ENCODE data around the gene EHMT1. TPM values are rescaled to one million over a fixed set of nuclear protein-coding genes. Genes with fewer than 3 reads are reported as not detected.

EHMT1 gene
- total RNA-seq, 4 donors from 2014 or later: 96.4 to 136 (median 118) TPM

DNA sequence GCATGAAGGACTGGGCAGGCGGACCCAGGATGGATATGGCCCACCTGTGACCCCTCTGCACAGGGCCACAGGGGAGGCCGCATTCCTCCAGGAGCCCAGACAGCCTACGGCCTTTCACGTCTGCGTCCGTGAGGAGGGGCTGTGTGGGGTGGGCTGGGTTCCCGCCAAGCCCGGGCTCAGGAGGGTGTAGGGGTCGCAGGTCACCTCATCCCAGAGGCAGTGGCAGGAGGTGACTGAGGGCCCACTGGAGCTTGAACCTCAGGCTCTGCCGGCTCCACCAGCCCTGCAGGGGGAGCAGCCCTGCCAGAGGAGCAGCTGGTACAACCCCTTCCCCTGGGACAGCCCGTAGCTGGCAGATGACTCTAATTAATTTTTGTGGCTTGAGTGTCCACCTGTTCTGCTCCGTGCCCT is 218.0 kb downstream of the EHMT1 start:
- DNase-seq (ENCODE audit: low spot score in 2 of 2): no peak
- no peaks in the 10 kb centered on the region for H3K27me3 ChIP-seq

DNA sequence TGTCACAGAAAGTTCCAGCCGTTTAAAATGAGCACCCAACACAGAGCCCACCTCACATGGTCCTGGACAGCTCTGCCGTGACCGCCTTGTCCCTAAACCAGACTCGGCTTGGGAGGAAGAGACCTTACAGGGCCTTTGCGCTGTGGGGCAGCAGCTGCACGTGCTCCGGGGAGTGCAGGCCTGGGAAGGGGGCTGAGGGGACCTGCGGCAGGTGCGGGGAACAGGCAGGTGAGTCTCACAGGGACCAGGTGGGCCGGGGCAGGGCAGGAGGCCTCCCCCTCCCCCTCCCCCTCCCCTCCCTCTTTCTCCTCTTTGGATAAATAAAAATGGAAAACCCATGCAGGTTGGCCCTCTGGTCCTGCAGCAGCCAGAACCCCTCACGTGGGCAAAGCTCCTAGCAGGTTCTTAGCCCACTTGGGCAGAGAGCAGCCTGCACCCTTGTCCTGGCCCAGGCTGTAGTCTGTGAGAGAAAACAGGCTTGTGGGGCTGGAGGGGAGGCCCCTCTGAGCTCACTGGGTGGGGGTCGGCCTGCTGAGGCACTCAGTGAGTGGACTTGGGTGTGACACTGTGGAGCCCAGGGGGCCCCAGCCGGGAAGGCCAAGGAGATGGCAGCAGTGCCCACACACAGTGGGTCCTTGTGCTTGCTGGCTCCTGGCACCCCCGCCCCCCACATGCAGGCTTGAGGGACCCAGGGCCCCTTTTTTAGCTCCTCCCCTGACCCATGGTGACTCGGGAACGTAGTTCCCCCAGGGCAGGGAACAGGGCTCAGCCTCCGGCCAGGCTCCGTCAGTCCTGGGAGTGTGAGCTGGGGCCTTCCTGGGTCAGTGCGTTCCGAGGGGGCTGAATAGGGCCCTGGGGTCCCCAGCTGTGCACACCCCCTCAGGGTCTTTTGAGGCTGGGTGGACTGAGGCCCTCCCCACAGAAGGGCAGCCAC is 218.8 kb downstream of the EHMT1 start:
- peaks cover 5 to 62% (median 28%) of the 10 kb centered on the region in 3 donors for H3K36me3 ChIP-seq
- H3K9me3 ChIP-seq: peaks cover 0 to 13% (median 0%) of the 10 kb centered on the region in 4 donors
- H3K27me3 ChIP-seq: no peaks in the 10 kb centered on the region
- no peak for DNase-seq (ENCODE audit: low spot score in 2 of 2)
- TF ChIP-seq POLR2A (IDR thresholded peaks at IDR 0.05) (no peak), EP300 (IDR thresholded peaks at IDR 0.05) (no peak)
- TF ChIP-seq, protein P1, sequence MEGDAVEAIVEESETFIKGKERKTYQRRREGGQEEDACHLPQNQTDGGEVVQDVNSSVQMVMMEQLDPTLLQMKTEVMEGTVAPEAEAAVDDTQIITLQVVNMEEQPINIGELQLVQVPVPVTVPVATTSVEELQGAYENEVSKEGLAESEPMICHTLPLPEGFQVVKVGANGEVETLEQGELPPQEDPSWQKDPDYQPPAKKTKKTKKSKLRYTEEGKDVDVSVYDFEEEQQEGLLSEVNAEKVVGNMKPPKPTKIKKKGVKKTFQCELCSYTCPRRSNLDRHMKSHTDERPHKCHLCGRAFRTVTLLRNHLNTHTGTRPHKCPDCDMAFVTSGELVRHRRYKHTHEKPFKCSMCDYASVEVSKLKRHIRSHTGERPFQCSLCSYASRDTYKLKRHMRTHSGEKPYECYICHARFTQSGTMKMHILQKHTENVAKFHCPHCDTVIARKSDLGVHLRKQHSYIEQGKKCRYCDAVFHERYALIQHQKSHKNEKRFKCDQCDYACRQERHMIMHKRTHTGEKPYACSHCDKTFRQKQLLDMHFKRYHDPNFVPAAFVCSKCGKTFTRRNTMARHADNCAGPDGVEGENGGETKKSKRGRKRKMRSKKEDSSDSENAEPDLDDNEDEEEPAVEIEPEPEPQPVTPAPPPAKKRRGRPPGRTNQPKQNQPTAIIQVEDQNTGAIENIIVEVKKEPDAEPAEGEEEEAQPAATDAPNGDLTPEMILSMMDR (IDR thresholded peaks at IDR 0.05): no peak
- WGBS, 2 donors: 83 to 92% methylated on average over 15 to 20 of the region's 20 CpGs
- H3K4me3 ChIP-seq: no peak overlapping the region
- no peaks in the 10 kb centered on the region for H3K4me1 ChIP-seq
- H3K27ac ChIP-seq: no peak overlapping the region

More for the DNA sequence above, 218.0 kb downstream of the EHMT1 start:
- WGBS, 2 donors: 71 to 77% methylated on average over 3 to 6 of the region's 12 CpGs
- H3K9me3 ChIP-seq: peaks cover 0 to 13% (median 0%) of the 10 kb centered on the region in 4 donors
- H3K4me1 ChIP-seq: no peaks in the 10 kb centered on the region
- H3K36me3 ChIP-seq: peaks cover 5 to 70% (median 28%) of the 10 kb centered on the region in 3 donors
- H3K4me3 ChIP-seq: no peak overlapping the region
- no peak overlapping the region for H3K27ac ChIP-seq
- no peak for TF ChIP-seq EP300 (IDR thresholded peaks at IDR 0.05)
- TF ChIP-seq, protein P1 (IDR thresholded peaks at IDR 0.05): no peak
- TF ChIP-seq POLR2A (IDR thresholded peaks at IDR 0.05): no peak

DNA sequence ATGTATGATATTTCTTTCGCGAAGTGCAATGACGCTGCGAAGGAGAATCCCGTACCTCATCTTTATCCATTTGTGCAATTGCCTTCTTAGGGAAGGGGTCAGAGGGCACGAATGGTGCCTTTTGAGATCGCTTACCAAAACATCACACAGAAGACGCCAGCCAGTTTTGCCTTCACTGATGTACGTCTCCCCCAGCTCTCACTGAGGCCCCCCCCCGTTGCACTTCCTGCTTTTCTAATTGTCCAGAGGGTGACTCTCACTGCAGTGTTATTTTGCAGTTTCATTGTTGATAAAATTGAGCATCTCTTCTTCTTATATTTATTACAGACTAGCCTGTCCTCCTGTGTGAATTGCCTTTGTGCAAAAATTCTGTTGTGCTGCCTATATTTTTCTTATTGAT is 219.8 kb downstream of the EHMT1 start:
- Histone ChIP-seq H3K9me3 (peaks cover 0 to 13% (median 0%) of the 10 kb centered on the region in 4 donors), H3K27me3 (no peaks in the 10 kb centered on the region), H3K36me3 (peaks cover 3 to 52% (median 28%) of the 10 kb centered on the region in 3 donors), H3K27ac (no peak overlapping the region), H3K4me1 (no peaks in the 10 kb centered on the region), H3K4me3 (no peak overlapping the region)
- WGBS, 2 donors: 93 to 96% methylated on average over 10 of the region's 10 CpGs
- no peak for DNase-seq (ENCODE audit: low spot score in 2 of 2)
- no peak for TF ChIP-seq POLR2A (IDR thresholded peaks at IDR 0.05)
- TF ChIP-seq, protein P1 (IDR thresholded peaks at IDR 0.05): no peak
- no peak for TF ChIP-seq EP300 (IDR thresholded peaks at IDR 0.05)

DNA sequence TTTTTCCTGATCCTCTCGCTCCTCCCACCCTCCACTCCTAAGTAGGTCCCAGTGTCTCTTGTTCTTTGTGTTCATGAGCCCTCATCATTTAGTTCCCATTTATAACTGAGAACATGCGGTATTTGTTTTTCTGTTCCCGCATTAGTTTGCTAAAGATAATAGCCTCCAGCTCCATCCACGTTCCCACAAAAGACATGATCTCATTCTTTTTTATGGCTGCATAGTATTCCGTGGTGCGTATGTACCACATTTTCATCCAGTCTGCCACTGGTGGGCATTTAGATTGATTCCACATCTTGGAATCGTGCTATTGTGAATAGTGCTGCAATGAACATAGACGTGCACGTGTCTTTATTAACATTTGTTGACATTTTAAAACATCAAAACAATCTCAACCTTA is 224.6 kb downstream of the EHMT1 start:
- Histone ChIP-seq H3K27me3 (no peaks in the 10 kb centered on the region), H3K9me3 (peaks cover 0 to 13% (median 0%) of the 10 kb centered on the region in 4 donors), H3K4me3 (no peak overlapping the region), H3K36me3 (peaks cover 0 to 4% (median 0%) of the 10 kb centered on the region in 3 donors), H3K4me1 (no peaks in the 10 kb centered on the region), H3K27ac (no peak overlapping the region)
- 82 to 88% methylated on average over 9 of the region's 9 CpGs for WGBS, 2 donors
- DNase-seq (ENCODE audit: low spot score in 2 of 2): no peak
- TF ChIP-seq EP300 (IDR thresholded peaks at IDR 0.05): no peak

DNA sequence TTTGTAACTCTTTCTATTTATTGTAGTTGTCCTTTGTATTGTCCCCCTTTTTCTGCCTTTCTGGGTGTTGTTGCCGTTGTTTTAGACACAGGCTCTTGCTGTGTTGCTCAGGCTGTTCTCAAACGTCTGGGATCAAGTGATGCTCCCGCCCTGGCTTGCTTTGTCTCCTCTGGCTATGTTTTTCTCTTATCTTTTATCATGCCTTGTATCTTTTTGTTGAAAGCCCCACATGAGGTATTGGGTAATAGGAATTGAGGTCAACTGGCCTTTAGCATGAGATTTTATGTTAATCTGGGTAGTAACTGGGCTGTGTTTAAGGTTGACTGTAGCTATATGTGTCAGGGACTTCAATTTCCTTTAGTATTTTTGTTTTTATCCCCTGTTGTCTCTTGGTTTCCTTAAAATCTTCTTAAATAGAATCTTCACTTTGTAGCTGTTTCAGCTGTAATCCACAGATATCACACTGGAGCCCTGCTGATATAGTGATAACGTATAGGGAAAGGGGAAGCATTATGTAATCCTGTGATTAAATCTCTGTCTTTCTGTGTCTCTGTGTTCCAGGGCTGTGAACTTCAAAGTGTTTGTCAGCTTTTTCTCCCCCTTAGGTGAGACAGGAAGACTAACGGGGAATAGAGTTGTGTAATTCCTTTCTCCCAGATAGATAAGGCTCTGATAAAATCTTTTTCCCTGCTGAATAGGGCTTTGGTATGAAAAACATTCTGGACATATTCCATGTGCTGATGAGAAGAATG is 232.9 kb downstream of the EHMT1 start:
- Histone ChIP-seq H3K27me3 (no peaks in the 10 kb centered on the region), H3K4me1 (no peaks in the 10 kb centered on the region), H3K4me3 (no peak overlapping the region), H3K27ac (no peak overlapping the region), H3K9me3 (peaks cover 0 to 50% (median 7%) of the 10 kb centered on the region in 4 donors), H3K36me3 (no peaks in the 10 kb centered on the region)
- WGBS, 2 donors: 60 to 61% methylated on average over 5 of the region's 5 CpGs
- DNase-seq (ENCODE audit: low spot score in 2 of 2): no peak
- TF ChIP-seq EP300 (IDR thresholded peaks at IDR 0.05): no peak
- TF ChIP-seq, protein P1 (IDR thresholded peaks at IDR 0.05): no peak
